Upper lobe of left lung (tissue), 6 donors: ENCODE data around the gene TIGD2. TPM values are rescaled to one million over a fixed set of nuclear protein-coding genes. Genes with fewer than 3 reads are reported as not detected.

Source experiments
- ATAC-seq, 2 donors: fragments of 200-7000 bp; cut with Tn5 transposase; one replicate each; pipeline ENCODE4 v1.9.1; 2022; ENCODE audit warnings: mild to moderate bottlenecking in 2 of 2, moderate library complexity in 2 of 2; ENCODE audit not compliant: low FRiP score in 2 of 2
- DNase-seq, 2 donors: peaks; one replicate each; pipeline ENCODE4 v3.0.0-alpha.2; 2019 to 2020
- H3K27ac ChIP-seq, 4 donors: fragments of 200-600 bp; sonication (generic); one replicate each; pipeline ENCODE4 v1.5.1; 2016 to 2019
- H3K27me3 ChIP-seq, 4 donors: fragments of 200-600 bp; sonication (generic); one replicate each; pipeline ENCODE4 v1.5.1; 2017 to 2019
- H3K36me3 ChIP-seq, 4 donors: fragments of 200-600 bp; sonication (generic); one replicate each; pipeline ENCODE4 v1.5.1; 2016 to 2019
- H3K4me1 ChIP-seq, 4 donors: fragments of 200-600 bp; sonication (generic); one replicate each; pipeline ENCODE4 v1.5.1; 2018 to 2019
- H3K4me3 ChIP-seq, 4 donors: fragments of 200-600 bp; sonication (generic); one replicate each; pipeline ENCODE4 v1.5.1; 2017 to 2019; ENCODE audit warnings: mild to moderate bottlenecking in 2 of 4, moderate library complexity in 1 of 4
- H3K9me3 ChIP-seq, 4 donors: fragments of 200-600 bp; sonication (generic); one replicate each; pipeline ENCODE4 v1.5.1; 2018 to 2019
- CTCF ChIP-seq, 6 experiments: fragments of 450-650 bp in 4 of 6; fragments of 200-600 bp in 2 of 6; sonication (generic) in 2 of 6; IDR thresholded peaks; one replicate each; pipeline ENCODE4 v1.5.1; 2016 to 2019; ENCODE audit warnings: antibody characterized with exemption in 6 of 6
- EP300 ChIP-seq, 4 donors: sonication (generic); formaldehyde crosslinking; IDR thresholded peaks; one replicate each; pipeline ENCODE4 v1.5.1; 2017; ENCODE audit warnings: antibody characterized with exemption in 4 of 4, control low read depth in 2 of 4
- POLR2A ChIP-seq, 4 donors: fragments of 450-650 bp; IDR thresholded peaks; one replicate each; pipeline ENCODE4 v1.5.1; 2016 to 2017; ENCODE audit warnings: antibody characterized with exemption in 4 of 4, mild to moderate bottlenecking in 2 of 4
- POLR2AphosphoS5 ChIP-seq, 2 donors: sonication (generic); formaldehyde crosslinking; IDR thresholded peaks; one replicate each; pipeline ENCODE4 v1.5.1; 2017; ENCODE audit warnings: antibody characterized with exemption in 2 of 2
- WGBS, 2 donors: methylation state at CpG; one replicate each; pipeline ENCODE4 v1.1.5; 2017 to 2018; 5-methylcytosine and 5-hydroxymethylcytosine counted together
- total RNA-seq, 6 donors: library from RNA; depleted of rRNA in 4 of 6; stranded (reverse); fragments of >200 nt in 4 of 6; gene quantifications; one replicate each; pipeline versions ENCODE4 v1.1.0 to v1.2.1, GENCODE V29; 2016 to 2021
- donor health status: DM: no; HTN: no; CAD: no; lungs with moderate emphysema.
- donor health status: DM: no; HTN: yes; CAD: no; lungs with severe emphysema.

TIGD2 gene
- total RNA-seq, 6 donors from 2014 or later: 2.6 to 10.5 (median 5.7) TPM

DNA sequence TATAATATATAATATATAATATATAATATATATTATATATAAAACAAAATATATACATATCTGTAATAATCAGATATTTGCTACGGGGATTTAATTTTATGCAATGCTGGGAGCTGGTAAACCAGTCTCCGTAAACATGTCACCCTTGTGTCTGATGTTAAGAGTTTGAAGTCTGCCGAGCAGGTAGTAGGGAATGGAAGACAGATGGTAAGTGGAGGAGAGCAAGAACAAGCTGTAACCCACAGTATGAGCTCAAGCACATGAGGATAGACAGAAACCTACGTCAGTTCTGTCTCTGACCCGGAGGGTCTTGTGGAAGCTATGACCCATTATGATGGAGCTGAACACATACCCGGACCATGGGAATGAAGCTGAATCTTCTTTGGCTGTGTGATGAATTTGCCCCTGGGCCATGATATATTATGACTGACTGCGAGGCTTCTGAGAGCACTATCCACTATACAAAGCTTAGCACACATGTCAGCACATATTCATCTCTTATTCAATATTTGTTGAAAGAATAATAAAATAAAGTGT lies 46.2 kb downstream of the TIGD2 start:
- ATAC-seq: no peak
- WGBS, 2 donors: 88 to 93% methylated on average over 7 of the region's 7 CpGs
- Histone ChIP-seq H3K36me3 (no peaks in the 10 kb centered on the region), H3K4me1 (no peaks in the 10 kb centered on the region), H3K9me3 (no peaks in the 10 kb centered on the region), H3K4me3 (no peak overlapping the region), H3K27me3 (no peaks in the 10 kb centered on the region), H3K27ac (no peak overlapping the region)
- TF ChIP-seq EP300 (IDR thresholded peaks at IDR 0.05) (no peak), POLR2A (IDR thresholded peaks at IDR 0.05) (no peak), POLR2AphosphoS5 (IDR thresholded peaks at IDR 0.05) (no peak), CTCF (IDR thresholded peaks at IDR 0.05) (no peak)
- DNase-seq: no peak

GRCh38 chr4:89158884-89159503 lies 47.7 kb downstream of the TIGD2 start:
- H3K4me1 ChIP-seq: no peaks in the 10 kb centered on the region
- DNase-seq (no peak), ATAC-seq (peak; percentile 77 to 84)
- TF ChIP-seq POLR2A (IDR thresholded peaks at IDR 0.05) (no peak), CTCF (IDR thresholded peaks at IDR 0.05) (peak; percentile 54 to 76 (median 62))
- no peaks in the 10 kb centered on the region for H3K9me3 ChIP-seq
- no peak overlapping the region for H3K27ac ChIP-seq
- no peak overlapping the region for H3K4me3 ChIP-seq
- H3K36me3 ChIP-seq: no peaks in the 10 kb centered on the region
- no peaks in the 10 kb centered on the region for H3K27me3 ChIP-seq
- WGBS, 2 donors: 0 to 2% methylated on average over 2 of the region's 2 CpGs

DNA sequence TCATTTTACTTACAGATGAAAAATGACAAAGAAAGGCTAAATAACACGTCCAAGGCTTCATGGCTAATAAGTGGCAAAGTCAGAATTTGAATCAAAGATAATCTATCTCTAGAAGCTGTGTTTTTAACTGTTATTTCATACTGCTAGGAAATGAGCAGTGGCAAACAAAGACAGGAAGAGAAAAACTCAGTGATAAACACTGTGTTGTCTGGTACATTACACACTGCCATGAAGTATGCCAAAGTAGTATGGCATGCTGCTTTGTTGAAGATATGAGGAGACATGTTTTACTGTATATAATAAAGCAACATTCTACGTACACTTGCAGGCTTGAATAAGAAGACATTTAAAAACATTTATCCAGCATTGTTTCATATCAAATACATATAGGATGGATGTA lies 49.5 kb downstream of the TIGD2 start:
- Histone ChIP-seq H3K9me3 (no peaks in the 10 kb centered on the region), H3K27me3 (no peaks in the 10 kb centered on the region), H3K27ac (no peak overlapping the region), H3K4me3 (no peak overlapping the region), H3K36me3 (no peaks in the 10 kb centered on the region), H3K4me1 (no peaks in the 10 kb centered on the region)
- WGBS, 2 donors: 64 to 66% methylated on average over 2 of the region's 2 CpGs
- no peak for ATAC-seq
- no peak for TF ChIP-seq EP300 (IDR thresholded peaks at IDR 0.05)
- no peak for TF ChIP-seq CTCF (IDR thresholded peaks at IDR 0.05)
- TF ChIP-seq POLR2A (IDR thresholded peaks at IDR 0.05): no peak
- TF ChIP-seq POLR2AphosphoS5 (IDR thresholded peaks at IDR 0.05): no peak
- no peak for DNase-seq

GRCh38 chr4:89161841-89162240 lies 50.5 kb downstream of the TIGD2 start:
- WGBS, 2 donors: 96 to 97% methylated on average over 2 of the region's 2 CpGs
- no peaks in the 10 kb centered on the region for H3K36me3 ChIP-seq

More at GRCh38 chr4:89161841-89162240, 50.5 kb downstream of the TIGD2 start:
- no peak overlapping the region for H3K27ac ChIP-seq
- H3K4me1 ChIP-seq: no peaks in the 10 kb centered on the region
- no peak overlapping the region for H3K4me3 ChIP-seq
- no peaks in the 10 kb centered on the region for H3K9me3 ChIP-seq
- no peak for DNase-seq
- H3K27me3 ChIP-seq: no peaks in the 10 kb centered on the region
- no peak for ATAC-seq
- TF ChIP-seq CTCF (IDR thresholded peaks at IDR 0.05) (no peak), POLR2A (IDR thresholded peaks at IDR 0.05) (no peak), POLR2AphosphoS5 (IDR thresholded peaks at IDR 0.05) (no peak), EP300 (IDR thresholded peaks at IDR 0.05) (no peak)
